ENCODE measurements around the gene ZMAT5.

ZMAT5 gene

GRCh38 chr22:29751669-29752068 lies 15.1 kb downstream of the ZMAT5 start:
- Histone ChIP-seq H4K20me1 (ENCODE audit: insufficient read depth, low read length) (0 out of 2 replicates have a peak, but pooled peaks cover 3% of the 10 kb centered on the region), H3K27me3 (ENCODE audit: insufficient read depth, low read length, poor library complexity) (no peaks in the 10 kb centered on the region), H3K27ac (ENCODE audit: low read length) (no peak overlapping the region), H3K4me1 (ENCODE audit: insufficient read depth, low read length) (no peaks in the 10 kb centered on the region), H3K4me3 (ENCODE audit: low read depth in 1 of 2, low read length in 2 of 2) (no peak overlapping the region), H3K79me2 (ENCODE audit: insufficient read depth, low read length) (no peaks in the 10 kb centered on the region), H3K9ac (ENCODE audit: low read depth, low read length) (no peak overlapping the region), H3K4me2 (ENCODE audit: insufficient read depth, low read length) (no peak overlapping the region), H2AFZ (ENCODE audit: low read depth, low read length) (no peak overlapping the region), H3K9me3 (ENCODE audit: insufficient read depth, low read length, severe bottlenecking) (no peaks in the 10 kb centered on the region), H3K36me3 (ENCODE audit: insufficient read depth, low read length) (peaks cover 24% of the 10 kb centered on the region)
- TF ChIP-seq EZH2 (IDR thresholded peaks at IDR 0.05; ENCODE audit: borderline replicate concordance, low read depth, low read length, severe bottlenecking) = no peak
- TF ChIP-seq CTCF (IDR thresholded peaks at IDR 0.05; ENCODE audit: borderline replicate concordance, extremely low read depth, low read length, poor library complexity, severe bottlenecking) = no peak
- no peak for DNase-seq
- ATAC-seq (ENCODE audit: insufficient read depth, low read depth) = no peak

- Histone ChIP-seq H3K27me3 (ENCODE audit: insufficient read depth, low read length, poor library complexity) (no peaks in the 10 kb centered on the region), H3K36me3 (ENCODE audit: insufficient read depth, low read length) (peaks cover 27% of the 10 kb centered on the region), H3K4me1 (ENCODE audit: insufficient read depth, low read length) (no peaks in the 10 kb centered on the region), H3K9me3 (ENCODE audit: insufficient read depth, low read length, severe bottlenecking) (no peaks in the 10 kb centered on the region), H3K4me3 (ENCODE audit: low read depth in 1 of 2, low read length in 2 of 2) (no peak overlapping the region), H4K20me1 (ENCODE audit: insufficient read depth, low read length) (0 out of 2 replicates have a peak, but pooled peaks cover 3% of the 10 kb centered on the region), H3K4me2 (ENCODE audit: insufficient read depth, low read length) (no peak overlapping the region), H3K27ac (ENCODE audit: low read length) (no peak overlapping the region), H3K9ac (ENCODE audit: low read depth, low read length) (no peak overlapping the region), H2AFZ (ENCODE audit: low read depth, low read length) (no peak overlapping the region), H3K79me2 (ENCODE audit: insufficient read depth, low read length) (no peaks in the 10 kb centered on the region)
- peak; percentile 50 for DNase-seq
- TF ChIP-seq CTCF (IDR thresholded peaks at IDR 0.05; ENCODE audit: borderline replicate concordance, extremely low read depth, low read length, poor library complexity, severe bottlenecking) = no peak
- no peak for TF ChIP-seq EZH2 (IDR thresholded peaks at IDR 0.05; ENCODE audit: borderline replicate concordance, low read depth, low read length, severe bottlenecking)
- peak; percentile 77 for ATAC-seq (ENCODE audit: insufficient read depth, low read depth)
Observed at GRCh38 chr22:29750559-29751538, 16.0 kb downstream of the ZMAT5 start.

- ATAC-seq (ENCODE audit: insufficient read depth, low read depth) (no peak), DNase-seq (no peak)
- Histone ChIP-seq H3K9me3 (ENCODE audit: insufficient read depth, low read length, severe bottlenecking) (no peaks in the 10 kb centered on the region), H3K27me3 (ENCODE audit: insufficient read depth, low read length, poor library complexity) (no peaks in the 10 kb centered on the region), H3K4me3 (ENCODE audit: low read depth in 1 of 2, low read length in 2 of 2) (no peak overlapping the region), H3K4me2 (ENCODE audit: insufficient read depth, low read length) (no peak overlapping the region), H3K4me1 (ENCODE audit: insufficient read depth, low read length) (no peaks in the 10 kb centered on the region), H2AFZ (ENCODE audit: low read depth, low read length) (no peak overlapping the region), H3K27ac (ENCODE audit: low read length) (no peak overlapping the region), H4K20me1 (ENCODE audit: insufficient read depth, low read length) (no peaks in the 10 kb centered on the region), H3K79me2 (ENCODE audit: insufficient read depth, low read length) (no peaks in the 10 kb centered on the region), H3K36me3 (ENCODE audit: insufficient read depth, low read length) (peaks cover 32% of the 10 kb centered on the region), H3K9ac (ENCODE audit: low read depth, low read length) (no peak overlapping the region)
- no peak for TF ChIP-seq EZH2 (IDR thresholded peaks at IDR 0.05; ENCODE audit: borderline replicate concordance, low read depth, low read length, severe bottlenecking)
Observed at GRCh38 chr22:29750029-29750428, 16.8 kb downstream of the ZMAT5 start.

GRCh38 chr22:29748248-29748893 lies 18.4 kb downstream of the ZMAT5 start:
- Histone ChIP-seq H3K27ac (ENCODE audit: low read length) (no peak overlapping the region), H3K4me3 (ENCODE audit: low read depth in 1 of 2, low read length in 2 of 2) (no peak overlapping the region), H3K9ac (ENCODE audit: low read depth, low read length) (no peak overlapping the region), H3K79me2 (ENCODE audit: insufficient read depth, low read length) (no peaks in the 10 kb centered on the region), H4K20me1 (ENCODE audit: insufficient read depth, low read length) (no peaks in the 10 kb centered on the region), H3K27me3 (ENCODE audit: insufficient read depth, low read length, poor library complexity) (no peaks in the 10 kb centered on the region), H2AFZ (ENCODE audit: low read depth, low read length) (no peak overlapping the region), H3K36me3 (ENCODE audit: insufficient read depth, low read length) (peaks cover 35% of the 10 kb centered on the region), H3K9me3 (ENCODE audit: insufficient read depth, low read length, severe bottlenecking) (no peaks in the 10 kb centered on the region), H3K4me1 (ENCODE audit: insufficient read depth, low read length) (no peaks in the 10 kb centered on the region), H3K4me2 (ENCODE audit: insufficient read depth, low read length) (no peak overlapping the region)
- no peak for TF ChIP-seq CTCF (IDR thresholded peaks at IDR 0.05; ENCODE audit: borderline replicate concordance, extremely low read depth, low read length, poor library complexity, severe bottlenecking)
- TF ChIP-seq EZH2 (IDR thresholded peaks at IDR 0.05; ENCODE audit: borderline replicate concordance, low read depth, low read length, severe bottlenecking) = no peak
- no peak for ATAC-seq (ENCODE audit: insufficient read depth, low read depth)
- DNase-seq = no peak

Data from DND-41 (cell line).